IMR-90 (cell line): ENCODE results near the gene PPP1R9A.

Experiments used
- POLR2A ChIP-seq: IDR thresholded peaks from 2 replicates; pipeline ENCODE4 v1.6.1; 2012; ENCODE audit warnings: mild to moderate bottlenecking, low read depth, low read length
- RAD21 ChIP-seq: IDR thresholded peaks from 2 replicates; pipeline ENCODE4 v1.6.1; 2012; ENCODE audit warnings: low read length, improper control_type of control experiment
- TF ChIP-seq, protein P1 (sequence below): conservative IDR thresholded peaks from 2 replicates; pipeline ENCODE4 v1.5.1; 2012; ENCODE audit warnings: mild to moderate bottlenecking, low read depth, low read length, improper control_type of control experiment

DNA sequence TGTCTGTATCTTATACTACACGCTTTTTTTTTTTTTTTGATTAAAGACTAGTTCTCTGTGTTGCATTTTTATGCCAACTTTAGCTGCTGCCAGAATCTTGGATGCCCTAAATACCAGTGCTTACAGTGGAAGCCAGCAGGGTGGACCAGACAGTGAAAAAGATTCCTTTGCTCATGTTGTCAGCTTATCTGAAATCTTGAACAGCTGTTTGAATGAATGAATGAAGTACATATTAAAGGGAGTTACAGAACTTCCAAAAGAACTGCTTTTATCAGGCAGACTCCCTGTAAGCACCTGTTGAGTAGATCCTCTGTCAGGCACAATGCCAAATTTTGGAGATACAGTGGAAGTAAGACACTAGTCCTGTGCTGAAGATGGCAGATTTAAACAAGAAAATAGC, 184.9 kb downstream of the PPP1R9A start:
- TF ChIP-seq, protein P1, sequence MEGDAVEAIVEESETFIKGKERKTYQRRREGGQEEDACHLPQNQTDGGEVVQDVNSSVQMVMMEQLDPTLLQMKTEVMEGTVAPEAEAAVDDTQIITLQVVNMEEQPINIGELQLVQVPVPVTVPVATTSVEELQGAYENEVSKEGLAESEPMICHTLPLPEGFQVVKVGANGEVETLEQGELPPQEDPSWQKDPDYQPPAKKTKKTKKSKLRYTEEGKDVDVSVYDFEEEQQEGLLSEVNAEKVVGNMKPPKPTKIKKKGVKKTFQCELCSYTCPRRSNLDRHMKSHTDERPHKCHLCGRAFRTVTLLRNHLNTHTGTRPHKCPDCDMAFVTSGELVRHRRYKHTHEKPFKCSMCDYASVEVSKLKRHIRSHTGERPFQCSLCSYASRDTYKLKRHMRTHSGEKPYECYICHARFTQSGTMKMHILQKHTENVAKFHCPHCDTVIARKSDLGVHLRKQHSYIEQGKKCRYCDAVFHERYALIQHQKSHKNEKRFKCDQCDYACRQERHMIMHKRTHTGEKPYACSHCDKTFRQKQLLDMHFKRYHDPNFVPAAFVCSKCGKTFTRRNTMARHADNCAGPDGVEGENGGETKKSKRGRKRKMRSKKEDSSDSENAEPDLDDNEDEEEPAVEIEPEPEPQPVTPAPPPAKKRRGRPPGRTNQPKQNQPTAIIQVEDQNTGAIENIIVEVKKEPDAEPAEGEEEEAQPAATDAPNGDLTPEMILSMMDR = no peak
- TF ChIP-seq POLR2A (no peak), RAD21 (no peak)
